22Rv1 (cell line): ENCODE data around the gene CSTF1.

Source experiments
- H3K27ac ChIP-seq: fragments of 450-650 bp; 2 replicates; pipeline ENCODE4 v1.5.1; 2017
- ZFX ChIP-seq: fragments of 450-650 bp; IDR thresholded peaks from 2 replicates; pipeline ENCODE4 v1.6.1; 2017; ENCODE audit warnings: antibody characterized with exemption, borderline replicate concordance
- TF ChIP-seq, protein P1 (sequence below): fragments of 450-650 bp; IDR thresholded peaks from 2 replicates; pipeline ENCODE4 v1.5.1; 2017; ENCODE audit warnings: mild to moderate bottlenecking

Gene CSTF1

DNA sequence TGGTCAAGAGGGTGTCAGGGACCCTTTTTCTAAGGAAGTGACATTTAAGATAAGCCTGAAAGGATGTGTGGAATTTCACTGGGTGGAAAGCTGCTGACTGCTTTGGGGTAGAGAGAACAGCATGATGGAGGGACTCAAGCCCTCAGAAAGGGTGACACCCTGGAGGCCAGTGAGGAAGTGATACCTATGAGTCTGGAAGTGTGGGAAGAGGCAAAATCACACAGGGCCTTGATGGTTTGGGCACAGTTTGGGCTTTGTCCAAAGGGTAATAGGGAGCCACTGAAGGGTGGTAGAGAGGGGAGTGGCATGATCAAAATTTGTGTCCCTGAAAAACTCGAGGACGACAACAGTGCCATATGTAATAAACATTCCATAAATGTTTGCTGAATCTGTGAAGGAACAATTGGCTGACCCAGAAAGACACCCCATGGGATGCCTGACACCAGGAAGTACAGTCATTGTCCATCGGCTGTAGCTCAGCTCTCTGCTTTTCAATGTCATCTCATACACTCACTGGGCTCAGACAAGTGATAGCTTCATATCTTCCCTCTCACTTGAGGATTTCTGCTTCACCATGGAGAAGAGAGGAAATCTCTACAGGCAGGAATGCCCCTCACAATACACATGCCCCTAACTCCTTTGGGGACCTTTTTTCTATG lies 40.9 kb downstream of the CSTF1 start:
- TF ChIP-seq, protein P1, sequence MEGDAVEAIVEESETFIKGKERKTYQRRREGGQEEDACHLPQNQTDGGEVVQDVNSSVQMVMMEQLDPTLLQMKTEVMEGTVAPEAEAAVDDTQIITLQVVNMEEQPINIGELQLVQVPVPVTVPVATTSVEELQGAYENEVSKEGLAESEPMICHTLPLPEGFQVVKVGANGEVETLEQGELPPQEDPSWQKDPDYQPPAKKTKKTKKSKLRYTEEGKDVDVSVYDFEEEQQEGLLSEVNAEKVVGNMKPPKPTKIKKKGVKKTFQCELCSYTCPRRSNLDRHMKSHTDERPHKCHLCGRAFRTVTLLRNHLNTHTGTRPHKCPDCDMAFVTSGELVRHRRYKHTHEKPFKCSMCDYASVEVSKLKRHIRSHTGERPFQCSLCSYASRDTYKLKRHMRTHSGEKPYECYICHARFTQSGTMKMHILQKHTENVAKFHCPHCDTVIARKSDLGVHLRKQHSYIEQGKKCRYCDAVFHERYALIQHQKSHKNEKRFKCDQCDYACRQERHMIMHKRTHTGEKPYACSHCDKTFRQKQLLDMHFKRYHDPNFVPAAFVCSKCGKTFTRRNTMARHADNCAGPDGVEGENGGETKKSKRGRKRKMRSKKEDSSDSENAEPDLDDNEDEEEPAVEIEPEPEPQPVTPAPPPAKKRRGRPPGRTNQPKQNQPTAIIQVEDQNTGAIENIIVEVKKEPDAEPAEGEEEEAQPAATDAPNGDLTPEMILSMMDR: no peak
- TF ChIP-seq ZFX: no peak
- H3K27ac ChIP-seq: no peak overlapping the region

DNA sequence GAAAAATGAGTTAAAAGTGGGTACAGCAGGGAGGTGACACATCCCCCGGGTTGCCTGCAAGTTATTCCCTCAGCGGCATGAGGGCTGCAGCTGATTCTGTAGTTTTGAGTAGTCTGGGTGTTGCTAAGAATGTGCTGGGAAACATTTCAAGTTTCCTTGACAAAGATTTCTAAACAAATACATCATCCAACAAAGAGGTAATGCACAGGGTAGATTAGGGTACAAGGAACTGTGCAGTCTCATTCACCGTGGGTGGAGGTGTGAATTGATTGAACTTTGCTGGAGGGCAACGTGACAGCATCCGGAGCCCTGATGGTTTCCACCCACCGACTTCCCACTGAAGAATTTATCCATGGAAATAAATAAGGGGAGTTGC lies 41.4 kb downstream of the CSTF1 start:
- H3K27ac ChIP-seq: no peak overlapping the region
- TF ChIP-seq, protein P1: no peak
- no peak for TF ChIP-seq ZFX

DNA sequence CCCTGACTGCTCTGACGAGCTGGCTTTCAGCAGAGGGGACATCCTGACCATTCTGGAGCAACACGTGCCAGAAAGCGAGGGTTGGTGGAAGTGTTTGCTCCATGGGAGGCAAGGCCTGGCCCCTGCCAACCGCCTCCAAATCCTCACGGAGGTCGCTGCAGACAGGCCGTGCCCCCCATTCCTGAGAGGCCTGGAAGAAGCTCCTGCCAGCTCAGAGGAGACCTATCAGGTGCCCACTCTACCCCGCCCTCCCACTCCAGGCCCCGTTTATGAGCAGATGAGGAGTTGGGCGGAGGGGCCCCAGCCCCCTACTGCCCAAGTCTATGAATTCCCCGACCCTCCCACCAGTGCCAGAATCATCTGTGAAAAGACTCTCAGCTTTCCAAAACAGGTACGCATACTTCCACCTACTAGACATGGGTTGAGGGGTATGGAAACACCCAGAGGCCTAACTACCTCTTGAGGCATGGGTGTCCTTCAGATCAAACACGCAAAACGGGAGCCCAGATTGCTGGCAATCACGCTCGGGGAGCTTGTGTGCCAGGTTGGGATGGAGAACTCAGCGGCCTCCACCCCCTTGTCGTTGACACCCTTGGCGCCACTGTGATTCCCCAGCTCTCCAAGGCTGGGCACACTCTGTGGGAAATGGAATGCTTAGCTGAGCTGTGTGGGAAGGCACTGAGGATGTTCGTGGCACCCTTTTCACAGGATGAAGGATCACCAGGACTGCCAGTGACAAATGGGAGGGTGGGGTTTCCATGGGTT lies 44.9 kb downstream of the CSTF1 start:
- no peak overlapping the region for H3K27ac ChIP-seq

DNA sequence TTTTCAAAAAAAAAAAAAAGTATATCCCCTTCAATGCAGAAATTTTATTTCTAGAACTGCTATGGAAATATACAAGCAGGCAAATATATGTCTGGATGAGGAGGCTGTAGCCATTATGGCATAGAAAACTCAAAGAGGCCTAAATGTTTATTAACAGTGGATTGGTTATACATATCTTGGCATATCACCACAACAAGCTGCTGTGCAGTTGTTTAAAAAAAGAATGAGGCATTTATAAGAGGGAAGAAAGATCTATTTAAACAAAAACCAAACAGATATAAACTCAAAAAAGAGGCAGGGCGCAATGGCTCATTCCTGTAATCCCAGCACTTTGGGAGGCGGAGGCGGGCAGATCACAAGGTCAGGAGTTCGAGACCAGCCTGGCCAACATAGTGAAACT lies 45.8 kb downstream of the CSTF1 start:
- TF ChIP-seq ZFX: no peak
- TF ChIP-seq, protein P1: no peak
- H3K27ac ChIP-seq: no peak overlapping the region

More for the DNA sequence above, 44.9 kb downstream of the CSTF1 start:
- TF ChIP-seq ZFX: no peak
- TF ChIP-seq, protein P1: no peak

DNA sequence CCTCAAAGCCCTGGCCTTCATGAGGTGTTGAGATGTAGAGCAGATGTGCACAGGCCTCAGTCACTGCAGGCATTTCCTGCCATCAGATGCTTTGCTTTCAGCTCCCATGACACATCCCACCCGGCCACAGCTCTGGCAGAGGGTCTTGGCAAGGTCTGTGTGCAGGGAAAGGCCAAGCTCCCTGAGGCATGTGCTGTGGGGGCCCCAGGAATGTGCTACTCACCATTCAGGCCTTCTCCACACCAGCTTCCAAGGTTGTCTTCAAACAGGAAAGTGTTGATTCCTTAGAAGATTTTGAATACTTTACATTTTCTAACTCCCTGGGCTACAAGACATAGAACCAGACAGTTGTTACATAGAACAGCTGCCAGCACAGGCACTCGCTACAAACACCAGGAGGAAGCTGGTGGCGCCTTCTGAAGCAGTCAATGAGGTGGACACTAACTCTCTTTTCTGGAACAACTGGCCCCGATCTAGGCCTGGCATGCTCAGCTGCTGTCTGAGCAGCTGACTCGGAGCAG lies 47.4 kb downstream of the CSTF1 start:
- TF ChIP-seq, protein P1: no peak
- TF ChIP-seq ZFX: no peak
- no peak overlapping the region for H3K27ac ChIP-seq

DNA sequence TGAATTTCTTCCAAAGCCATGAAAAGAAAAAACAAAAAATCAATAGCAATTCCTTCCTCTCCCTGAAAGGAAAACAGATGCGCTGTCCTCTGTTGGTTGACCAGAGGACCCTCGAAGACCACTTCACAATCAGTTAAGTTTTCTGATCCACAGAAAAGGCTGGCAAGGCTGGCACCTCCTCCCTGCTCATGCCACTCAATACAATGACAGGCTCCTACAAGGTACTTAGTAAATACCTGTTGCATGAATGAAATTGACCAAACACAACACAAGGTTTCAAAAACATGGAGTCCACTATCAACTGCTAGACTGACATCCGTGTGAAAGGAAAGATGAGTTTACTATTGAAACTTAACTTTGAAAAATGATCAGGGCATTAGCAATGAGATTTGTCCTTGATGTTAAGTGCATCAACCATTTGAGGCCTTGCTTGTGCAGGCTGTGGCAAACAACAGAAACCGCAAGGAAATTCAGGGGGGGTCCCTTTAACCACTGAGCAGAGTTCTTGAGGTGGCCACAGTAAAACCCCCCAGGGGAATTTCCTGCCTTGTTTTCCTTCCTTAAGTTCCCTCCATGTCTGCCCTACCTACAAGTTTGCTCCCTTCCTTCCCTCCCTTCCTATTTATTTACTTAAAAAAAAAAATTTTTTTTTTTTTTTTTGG lies 48.0 kb downstream of the CSTF1 start:
- H3K27ac ChIP-seq: no peak overlapping the region
- TF ChIP-seq ZFX: no peak
- TF ChIP-seq, protein P1: no peak
